ENCODE data around the gene COX8A. TPM values are rescaled to one million over a fixed set of nuclear protein-coding genes. Genes with fewer than 3 reads are reported as not detected.

The COX8A gene
- total RNA-seq, 1 donor from 2014 or later, result 190 TPM

DNA sequence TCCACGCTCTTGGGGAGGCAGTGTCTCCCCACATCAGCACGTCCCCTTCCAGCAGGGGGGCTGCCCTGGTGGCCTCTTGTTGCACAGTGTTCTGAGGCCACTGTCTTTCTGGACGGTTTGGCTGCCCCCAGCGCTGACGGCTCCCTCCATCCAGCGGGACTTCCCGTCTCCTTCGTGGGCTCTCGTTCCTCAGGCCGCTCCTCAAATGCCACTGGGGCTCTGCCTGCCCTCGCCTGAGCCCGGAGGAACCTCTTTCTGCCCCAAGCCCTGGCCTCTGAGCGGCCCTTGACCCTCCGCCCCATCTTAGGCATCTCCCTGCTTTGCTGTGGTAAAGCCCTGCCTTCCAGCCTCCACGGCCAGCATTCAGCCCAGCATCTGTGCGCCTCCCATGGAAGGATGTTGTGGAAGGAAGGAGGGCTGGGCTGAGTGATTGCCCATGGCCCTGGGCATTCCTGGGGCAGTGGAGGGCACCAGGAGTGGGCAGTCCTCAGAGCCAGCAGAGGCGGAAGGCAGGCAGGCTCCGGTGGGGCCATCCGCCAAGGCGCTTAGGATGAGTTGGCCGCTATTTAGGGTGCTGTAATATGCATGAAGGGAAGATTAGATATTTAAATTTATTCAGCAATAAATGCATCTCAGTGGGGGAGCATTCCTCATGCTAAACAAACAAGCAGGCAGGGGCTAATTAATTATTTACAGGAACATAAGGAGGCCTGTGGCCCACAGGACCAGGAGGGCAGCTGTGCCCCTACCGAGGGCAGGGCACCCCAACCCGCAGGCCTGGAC is 29.6 kb downstream of the COX8A start:
- DNase-seq, result no peak

DNA sequence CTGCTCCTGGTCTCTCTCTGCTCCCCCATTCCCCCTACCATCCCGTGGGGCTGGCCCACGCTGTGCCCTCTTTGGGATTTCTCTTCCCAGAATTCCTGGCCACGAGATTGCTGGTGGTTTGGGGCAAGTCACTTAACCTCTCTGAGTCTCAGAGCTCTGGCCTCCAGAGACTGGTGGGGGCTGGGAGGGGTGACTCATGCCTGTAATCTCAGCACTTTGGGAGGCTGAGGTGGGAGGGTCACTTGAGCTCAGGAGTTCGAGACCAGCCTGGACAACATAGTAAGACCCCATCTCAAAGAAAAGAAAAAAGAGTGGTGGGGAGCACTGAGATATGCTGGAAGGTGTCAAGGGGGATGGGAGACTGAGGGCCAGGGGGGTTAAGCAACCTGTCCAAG is 30.2 kb downstream of the COX8A start:
- no peak for DNase-seq

DNA sequence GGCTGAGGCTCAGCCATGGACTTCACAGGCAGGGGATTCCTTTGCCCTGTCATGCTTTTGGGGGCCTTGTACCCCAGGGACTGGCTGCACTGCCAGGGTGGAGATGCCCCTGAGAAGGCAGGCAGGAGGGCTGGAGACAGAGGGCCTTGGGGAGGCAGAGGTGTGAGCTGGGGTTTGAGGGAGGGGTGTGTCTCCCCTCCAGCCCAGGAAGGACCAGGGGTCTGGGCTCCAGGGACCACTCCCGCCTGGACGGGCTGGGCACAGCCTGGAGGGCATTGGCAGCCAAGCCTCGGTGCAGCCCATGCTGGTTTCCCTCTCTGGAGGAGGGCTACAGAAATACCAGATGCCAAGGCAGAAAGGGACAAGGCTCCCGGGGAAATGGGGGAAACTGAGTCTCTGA is 31.3 kb downstream of the COX8A start:
- DNase-seq, result no peak

DNA sequence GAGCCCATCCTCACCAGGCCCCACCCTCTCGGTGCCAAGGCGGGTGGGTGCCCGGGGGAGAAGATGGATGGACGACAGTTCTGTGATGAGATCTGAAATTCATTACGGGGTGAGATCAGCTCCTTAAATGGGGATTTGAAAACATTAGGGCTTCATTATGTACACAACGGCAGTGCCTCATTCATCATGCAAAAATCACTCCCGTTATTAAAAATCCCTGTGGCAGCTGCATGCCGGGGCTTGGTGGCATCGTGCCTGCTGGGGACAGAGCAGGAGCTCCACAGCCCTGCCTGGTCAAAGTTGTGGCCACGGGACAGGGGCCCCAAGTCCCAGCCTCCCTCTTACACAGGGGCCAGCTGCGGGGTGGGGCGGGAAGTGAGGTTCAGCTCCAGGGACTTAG is 32.0 kb downstream of the COX8A start:
- no peak for DNase-seq

DNA sequence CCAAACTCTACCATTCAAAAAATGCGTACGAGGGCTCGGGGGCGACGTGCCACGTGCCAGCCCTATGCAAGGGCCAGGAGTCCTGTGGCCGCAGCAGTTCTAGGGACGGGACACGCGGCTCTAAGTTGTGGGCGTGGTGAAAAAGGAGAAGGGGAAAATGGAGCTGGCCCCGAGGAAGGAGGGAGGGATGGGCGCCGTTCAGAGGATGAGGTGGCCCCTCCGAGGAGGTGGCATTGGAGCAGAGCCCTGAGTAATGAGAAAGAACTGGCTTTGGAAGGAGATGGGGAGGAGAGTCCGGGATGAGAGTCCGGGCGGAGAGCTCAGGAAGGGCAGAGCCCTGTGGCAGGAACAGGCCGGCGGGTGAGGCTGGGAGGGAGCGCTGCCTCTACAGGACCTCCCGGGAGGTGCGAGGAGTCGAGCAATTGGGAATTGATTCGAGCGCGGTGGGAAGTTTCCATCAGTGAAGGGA is 32.8 kb downstream of the COX8A start:
- no peak for DNase-seq

DNA sequence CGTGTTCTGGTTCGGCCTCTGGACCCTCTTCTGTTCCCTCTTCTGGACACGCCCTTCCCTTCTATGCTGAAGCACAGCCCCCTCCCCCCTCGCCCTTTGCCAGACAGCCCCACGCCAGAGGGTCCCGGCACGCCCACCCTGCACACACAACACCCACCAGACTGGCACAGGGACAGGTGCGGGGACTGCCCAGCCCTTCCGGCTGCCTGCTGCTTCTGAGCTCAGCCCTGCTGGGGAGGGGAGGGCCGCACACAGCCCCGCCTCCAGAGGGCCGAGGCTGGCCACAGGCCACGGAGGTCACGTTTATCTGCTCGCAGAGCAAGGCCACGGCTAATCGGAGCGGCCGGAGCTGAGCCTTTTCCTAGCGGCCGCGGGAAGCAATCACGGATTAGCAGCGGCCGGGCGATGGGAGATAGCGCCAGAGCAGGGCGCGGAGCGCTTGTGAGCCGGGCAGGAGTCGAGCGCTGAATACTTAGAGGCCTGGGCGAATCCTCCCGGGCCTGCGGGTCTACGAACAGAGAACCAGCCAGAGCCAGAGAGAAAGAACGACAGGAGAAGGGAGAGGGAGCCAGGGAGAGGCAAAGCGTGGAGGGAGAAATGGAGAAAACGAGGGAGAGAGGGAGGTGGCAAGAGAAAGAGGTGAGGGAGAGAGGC is 33.3 kb downstream of the COX8A start:
- DNase-seq, result no peak

DNA sequence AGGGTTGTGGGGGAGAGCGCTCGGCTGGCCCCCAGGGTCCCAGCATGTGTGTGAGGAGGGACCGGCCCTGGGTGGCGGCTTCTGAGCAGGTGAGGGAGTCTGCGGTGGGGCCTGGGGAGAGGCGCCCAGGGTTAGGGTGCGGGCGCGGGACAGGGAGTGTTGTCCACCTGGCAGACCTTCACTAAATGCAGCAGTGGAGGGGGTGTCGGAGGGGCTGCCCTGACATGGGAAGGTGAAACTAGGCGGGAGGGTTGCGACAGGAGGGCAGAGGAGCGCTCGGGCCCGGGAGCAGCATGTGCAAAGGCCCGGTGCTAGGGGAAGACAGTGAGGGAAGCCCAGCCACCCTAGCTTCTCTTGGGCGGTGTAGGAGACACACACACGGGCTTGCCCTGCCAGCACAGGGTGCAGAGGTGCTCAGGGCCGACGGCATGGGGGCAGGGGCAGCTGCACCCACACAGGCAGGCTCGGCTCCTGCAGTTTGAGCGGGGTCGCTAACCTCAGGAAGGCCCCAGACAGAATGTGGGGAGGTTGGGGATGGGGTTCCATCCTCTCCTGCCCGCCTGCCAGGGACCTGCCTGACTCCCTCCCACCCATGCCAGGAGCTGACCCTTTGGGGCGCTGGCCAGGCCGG is 34.0 kb downstream of the COX8A start:
- DNase-seq, result no peak

DNA sequence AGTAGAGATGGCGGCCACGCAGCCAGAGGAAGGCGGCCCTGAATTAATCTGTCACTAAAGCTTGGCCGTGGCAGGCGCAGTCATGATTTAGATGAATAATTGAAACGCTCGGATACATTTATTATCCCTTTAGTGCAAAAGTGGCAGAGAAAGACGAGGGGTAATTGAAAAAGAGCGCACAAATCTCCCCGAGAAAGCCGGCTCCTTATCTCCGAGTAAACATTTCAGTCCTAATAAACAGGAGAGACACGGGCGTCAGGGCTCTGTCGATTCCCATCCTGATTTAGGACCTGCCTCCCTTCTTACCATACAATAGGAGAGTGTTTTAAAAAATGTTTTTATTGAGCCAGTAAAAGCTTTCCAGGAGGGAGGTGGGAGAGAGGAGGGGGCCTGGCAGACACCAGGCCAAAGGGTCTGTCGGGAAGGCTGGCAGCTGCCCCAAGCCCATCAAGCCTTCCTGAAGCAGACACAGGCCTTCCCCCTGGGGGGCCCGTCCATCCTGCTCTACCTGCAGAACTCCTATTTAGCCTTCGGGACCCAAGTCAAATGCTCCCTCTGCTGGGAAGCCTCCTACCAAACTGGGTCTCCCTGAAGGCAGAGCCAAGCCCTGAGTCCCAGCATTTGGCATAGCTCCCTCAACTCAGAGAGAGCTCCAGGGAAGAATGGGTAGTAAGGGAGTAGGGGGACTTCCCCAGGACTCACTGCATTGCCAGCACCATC is 34.7 kb downstream of the COX8A start:
- no peak for DNase-seq

DNA sequence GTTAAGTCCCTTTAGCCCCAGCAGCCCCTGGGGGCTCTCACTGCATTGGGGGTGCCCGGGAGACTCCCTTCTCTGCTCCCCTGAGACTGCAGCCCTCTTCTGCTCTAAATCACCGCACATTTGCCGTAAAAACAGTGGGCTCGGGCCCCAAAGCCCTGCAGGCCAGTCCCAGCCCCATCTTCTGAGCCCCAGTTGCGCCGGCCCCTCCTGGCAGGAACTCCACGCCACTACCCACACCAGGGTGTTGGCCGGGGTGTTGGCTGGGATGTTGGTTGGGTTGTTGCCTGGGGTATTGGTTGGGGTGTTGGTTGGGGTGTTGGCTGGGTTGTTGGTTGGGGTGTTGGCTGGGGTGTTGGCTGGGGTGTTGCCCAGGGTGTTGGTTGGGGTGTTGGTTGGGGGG is 35.3 kb downstream of the COX8A start:
- no peak for DNase-seq

DNA sequence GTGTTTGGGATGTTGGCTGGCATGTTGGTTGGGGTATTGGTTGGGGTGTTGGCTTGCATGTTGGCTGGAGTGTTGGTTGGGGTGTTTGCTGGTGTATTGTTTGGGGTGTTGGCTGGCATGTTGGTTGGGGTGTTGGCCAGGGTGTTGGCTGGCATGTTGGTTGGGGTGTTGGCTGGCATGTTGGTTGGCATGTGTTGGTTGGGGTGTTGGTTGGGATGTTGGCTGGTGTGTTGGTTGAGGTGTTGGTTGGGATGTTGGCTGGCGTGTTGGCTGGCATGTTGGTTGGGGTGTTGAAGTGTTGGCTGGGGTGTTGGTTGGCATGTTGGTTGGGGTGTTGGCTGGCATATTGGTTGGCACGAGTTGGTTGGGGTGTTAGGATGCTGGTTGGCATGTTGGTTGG is 36.4 kb downstream of the COX8A start:
- no peak for DNase-seq

DNA sequence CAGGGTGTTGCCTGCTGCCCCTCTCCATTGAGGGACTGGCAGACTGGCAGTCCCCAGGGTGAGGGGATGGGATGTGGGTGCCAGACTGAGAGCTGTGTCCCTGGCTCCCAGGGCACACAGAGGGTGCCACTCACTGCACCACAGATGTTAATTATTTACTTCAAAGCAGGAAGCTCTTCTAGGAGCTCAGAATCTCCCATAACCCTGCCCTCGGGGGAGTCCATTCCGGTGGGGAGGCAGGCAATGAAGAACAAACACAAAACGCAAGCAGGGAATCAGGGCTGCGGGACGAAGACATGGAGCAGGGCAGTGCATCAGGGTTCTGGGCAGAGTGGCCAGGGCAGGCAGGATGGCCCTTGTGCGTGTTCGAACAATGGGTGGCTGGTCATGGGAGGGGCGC is 37.0 kb downstream of the COX8A start:
- DNase-seq, result no peak

DNA sequence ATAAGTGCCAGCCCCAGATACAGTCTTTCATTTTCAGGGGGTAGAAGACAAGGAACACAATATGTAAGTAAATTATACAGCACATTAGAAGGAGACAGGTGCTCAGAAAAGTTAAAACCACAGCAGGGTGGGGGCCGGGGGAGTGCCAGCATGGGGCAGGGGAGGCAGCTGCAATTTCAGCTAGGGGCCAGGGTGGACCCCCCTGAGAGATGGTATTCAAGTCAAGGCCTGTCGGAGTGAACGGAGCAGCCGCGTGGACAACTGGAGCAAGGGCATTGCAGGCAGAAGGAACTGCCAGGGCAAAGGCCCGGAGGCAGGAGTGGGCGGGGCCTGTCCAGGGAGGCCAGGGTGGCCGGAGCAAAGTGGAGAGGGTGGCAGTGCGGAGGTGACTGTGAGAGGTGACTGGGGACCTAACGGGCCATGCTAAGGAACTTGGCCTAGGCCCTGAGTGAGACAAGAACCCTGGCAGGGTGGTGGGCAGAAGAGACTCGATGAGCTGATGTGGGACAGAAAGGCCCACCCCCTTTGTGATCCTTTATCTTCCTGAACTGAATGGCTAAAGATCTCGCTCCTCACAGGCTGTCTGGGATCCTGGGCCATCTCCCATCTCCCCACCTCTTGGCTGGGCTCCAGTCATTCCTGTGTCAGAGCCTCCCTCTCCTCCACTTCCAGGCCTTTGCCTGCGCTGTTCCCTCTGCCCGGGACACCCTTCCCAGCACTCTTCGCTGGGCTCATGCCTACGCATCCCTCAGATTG is 38.9 kb downstream of the COX8A start:
- DNase-seq, result no peak

DNA sequence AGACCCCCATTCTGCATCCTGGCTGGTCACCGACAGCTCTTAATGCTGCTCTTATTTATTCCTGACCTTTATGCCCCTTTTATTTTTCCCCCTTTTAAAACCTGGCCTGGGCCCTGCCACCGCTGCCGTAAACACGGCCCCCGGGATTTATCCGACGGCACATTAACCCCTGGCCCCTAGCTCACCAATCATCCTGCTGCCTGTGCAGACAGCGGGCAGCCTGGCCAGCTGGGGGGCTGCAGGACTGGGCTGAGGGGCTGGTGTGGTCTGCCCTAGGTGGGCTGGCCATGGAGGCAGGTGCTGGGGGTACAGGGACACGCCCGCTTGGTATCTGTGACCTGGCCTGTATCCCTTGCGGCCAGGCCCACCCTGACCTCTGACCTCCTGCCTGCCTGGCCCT is 39.9 kb downstream of the COX8A start:
- DNase-seq, result no peak

DNA sequence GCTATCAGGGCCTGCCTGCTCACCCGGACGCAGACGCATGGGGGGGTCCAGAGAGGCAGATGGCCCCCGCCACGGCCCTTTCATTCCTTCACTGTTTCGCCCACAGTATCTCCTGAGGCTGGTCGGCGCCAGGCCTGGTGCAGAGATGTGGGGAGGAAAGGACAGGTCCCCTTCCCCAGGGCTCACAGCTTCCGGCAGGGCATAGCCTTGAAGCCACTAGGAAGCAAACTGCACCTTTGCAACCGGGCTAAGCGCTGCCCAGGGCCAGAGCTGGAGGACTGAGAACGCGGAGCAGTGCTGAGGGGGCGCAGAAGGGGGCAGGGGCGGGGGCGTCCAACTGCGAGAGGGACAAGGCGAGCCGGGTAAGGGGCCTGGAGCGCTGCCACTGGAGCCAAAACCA is 41.1 kb downstream of the COX8A start:
- DNase-seq, result no peak

DNA sequence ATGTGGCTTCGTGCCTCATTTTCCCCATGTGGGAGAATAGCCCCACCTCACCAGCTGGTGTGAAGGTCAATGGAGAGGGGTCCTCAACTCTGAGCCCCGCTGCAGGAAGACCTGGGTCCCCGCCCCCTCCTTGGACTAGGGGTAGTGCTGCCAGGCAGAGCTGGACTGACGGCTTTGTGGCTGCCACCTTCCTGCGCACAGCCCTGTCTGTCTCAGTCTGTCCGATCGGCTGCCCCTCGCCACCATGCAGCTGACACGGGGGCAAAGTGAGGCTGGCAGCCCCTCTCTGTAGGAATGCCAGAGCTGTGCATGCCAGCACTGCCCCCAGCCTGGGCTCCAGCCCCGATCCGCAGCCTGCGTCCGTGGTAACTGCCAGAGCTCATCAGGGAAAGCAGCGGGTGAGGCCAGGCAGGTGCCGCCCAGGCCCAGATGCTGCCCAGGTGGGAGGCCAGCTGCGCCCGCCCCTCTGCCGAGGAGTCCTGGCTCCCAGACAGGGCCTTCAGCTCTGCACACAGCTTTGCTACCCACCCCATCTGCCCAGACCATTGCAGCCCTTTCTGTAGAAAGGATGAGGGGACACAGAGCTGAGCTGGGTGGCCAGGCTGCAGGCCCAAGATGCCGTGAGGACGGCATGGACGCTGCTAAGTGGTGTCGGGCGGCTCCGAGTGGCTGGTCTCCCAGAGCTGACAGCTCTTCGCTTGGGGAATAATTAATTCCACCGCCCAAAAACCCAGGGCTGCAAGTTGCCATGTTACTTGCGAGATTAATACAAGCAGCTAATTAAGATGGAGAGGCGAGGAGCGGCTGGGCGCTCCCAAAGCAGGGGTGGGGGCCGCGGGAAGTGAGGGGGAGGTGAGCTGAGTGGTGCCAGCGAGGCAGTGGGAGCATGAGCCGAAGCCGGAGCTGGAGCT is 41.8 kb downstream of the COX8A start:
- DNase-seq, result no peak

DNA sequence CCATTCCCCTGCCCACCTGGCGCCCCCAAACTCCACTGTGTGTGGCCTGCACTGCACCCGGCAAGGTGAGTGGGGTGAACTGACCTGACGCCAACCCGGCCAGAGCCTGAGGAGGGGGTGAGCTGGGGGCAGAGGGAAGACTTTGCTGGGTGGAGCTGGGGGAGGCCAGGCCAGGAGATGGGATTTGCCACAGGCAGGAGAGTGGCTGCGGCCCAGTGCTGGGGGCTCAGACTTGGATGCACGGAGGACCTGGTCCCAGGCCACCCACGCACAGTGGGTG is 43.5 kb downstream of the COX8A start:
- no peak for DNase-seq

DNA sequence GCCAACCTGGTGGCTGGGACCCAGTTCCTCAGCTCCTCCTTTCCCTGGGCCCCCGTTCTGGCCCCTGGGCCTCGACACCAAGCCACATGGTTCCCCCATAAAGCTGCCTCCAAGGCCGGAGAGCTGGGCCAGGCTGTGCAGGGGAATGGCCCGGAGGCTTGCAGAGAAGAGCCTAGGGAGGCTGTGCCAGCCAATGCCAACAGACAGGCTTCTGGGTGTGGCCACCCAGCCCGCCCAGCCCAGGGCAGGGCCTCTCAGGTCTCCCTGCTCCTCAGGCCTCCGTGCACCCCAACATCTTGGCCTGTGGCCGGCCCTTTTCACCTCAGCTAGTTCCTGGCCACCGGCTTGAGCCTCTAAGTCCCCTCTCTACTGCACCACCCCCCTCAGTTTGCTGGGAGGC is 43.9 kb downstream of the COX8A start:
- no peak for DNase-seq

DNA sequence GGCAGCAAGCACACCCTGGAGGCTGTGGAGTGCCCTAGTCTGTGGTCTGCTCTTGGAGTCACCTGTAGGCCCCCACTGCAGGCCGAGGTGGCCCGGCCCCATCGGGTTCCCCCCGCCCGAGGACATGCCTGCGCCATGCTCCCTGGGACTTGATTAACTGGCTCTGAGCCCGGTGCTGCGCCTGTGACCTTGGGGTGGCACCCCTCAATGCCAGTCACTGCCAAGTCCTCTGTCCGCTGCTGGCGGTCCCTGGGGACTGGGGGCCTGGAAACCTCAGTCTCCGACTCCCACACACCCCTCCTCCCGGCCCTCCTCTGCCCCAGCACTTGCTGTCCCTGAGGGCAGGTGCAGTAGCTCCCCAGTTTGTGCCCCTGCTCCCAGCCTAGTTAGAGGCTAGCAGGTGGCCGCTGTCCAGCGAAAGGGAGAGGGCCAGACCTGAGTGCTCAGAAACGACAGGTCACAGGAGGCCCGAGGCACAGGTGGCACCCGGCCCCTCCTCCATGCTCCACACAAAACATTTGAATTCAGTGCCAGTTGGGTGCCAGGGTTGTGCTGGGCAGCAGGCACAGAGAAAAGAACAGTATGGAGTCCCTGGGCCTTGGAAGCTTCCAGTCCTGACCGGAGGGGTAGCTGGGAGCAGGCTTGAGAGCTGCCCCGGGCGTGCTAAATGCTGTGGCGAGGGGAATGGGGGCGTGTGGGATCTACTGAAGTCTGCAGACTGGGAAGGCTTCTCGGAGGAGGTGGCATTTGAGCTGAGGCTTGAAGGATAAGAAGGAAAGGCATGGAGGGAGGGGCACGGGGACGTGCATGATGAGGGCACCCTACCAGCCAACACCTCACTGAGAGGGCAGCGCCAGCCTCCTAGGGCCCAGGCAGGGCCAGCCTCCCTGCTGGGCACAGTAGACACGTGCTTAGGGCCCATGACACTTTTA is 45.0 kb downstream of the COX8A start:
- no peak for DNase-seq

DNA sequence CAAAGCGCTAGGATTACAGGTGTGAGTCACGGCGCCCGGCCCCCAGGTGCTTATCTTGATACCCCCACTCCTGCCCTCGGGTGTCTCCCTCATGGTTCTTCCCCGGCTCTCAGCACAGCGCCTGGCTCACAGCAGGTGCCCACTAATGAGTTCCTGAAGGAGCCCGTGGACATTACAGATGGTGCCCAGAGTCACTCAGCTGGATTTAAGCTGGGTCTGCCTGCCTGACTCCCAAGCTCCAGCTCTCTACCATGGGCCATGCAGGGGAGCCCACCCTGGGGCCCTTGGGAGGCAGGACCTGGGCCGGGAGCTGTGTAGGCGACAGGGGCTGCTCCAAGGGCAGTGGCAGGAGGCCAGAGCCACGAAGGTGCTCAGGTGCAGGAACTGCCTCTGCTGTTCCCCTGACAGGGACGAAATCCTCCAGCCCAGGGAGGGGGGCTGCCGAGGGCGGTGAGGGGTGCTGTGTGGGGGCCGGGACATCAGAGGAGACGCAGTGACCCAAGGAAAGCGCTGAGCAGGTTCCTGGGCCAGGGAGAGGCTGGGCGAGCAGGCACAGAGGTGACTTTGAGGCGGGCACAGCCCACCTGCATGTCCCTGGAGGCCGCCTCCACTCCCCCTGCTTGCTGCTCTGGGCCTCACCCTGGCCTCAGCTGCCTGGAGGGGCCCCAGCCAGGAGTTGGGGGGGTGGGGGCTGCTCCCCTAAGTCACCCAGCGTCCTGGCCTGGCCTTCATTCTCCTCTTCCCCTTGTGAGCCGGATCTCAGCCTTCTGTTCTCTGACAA is 46.7 kb downstream of the COX8A start:
- no peak for DNase-seq

DNA sequence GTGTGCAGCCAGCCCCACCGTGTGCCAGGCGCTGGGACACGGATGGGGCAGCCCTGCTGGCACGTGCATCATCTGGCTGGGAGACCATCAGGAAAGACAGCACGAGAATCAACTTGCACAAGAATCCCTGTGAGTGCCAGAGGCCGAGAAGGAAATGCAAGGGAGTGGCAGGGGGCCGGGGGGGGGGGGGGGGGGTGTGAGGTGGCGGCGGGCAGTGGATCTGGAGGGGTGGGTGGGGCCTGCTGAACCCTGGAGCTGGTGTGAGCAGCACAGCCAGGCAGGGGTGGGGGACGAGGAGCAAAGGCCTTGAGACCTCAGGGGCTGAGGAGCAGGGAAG is 47.3 kb downstream of the COX8A start:
- DNase-seq, result no peak

All from occipital lobe (tissue), 2 donors.